ENCODE measurements around the gene ADAMTS4.

Gene ADAMTS4

DNA sequence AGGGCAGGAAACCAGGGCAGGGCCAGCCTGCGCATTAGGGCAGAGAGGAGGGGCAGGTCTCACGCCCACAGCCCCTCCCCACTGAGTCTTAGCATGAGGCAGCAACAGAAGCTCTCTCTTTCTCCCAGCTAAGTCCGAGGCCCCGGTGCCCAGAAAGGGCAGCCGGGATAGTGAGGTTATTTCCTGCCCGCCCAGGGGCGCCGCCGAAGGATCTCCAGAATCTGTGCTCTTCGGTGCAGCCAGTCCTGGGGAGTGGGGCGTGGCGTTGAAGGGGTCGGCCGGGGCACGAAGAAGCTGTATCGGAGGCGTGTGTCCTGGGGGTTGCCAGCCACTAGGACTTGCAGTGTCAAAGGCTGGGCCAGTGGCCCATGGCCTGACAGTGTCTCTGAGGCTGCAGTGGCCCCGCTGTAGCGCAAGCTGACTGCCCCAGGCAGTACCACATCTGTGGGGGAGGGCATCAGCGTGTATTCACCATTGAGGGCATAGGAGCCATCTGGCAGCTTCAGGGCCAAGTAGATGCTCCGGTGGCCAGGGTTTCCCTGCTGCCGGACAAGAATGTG, 7.8 kb downstream of the ADAMTS4 start:
- Histone ChIP-seq H3K9me3 (ENCODE audit: insufficient read depth, low read length, severe bottlenecking) (no peaks in the 10 kb centered on the region), H3K27me3 (ENCODE audit: insufficient read depth, low read length, poor library complexity) (no peaks in the 10 kb centered on the region), H3K4me2 (ENCODE audit: insufficient read depth, low read length) (no peak overlapping the region), H3K79me2 (ENCODE audit: insufficient read depth, low read length) (no peaks in the 10 kb centered on the region), H3K4me1 (ENCODE audit: insufficient read depth, low read length) (peaks cover 8% of the 10 kb centered on the region), H3K4me3 (ENCODE audit: low read depth in 1 of 2, low read length in 2 of 2) (no peak overlapping the region), H2AFZ (ENCODE audit: low read depth, low read length) (no peak overlapping the region), H3K27ac (ENCODE audit: low read length) (no peak overlapping the region), H4K20me1 (ENCODE audit: insufficient read depth, low read length) (no peaks in the 10 kb centered on the region), H3K36me3 (ENCODE audit: insufficient read depth, low read length) (no peaks in the 10 kb centered on the region), H3K9ac (ENCODE audit: low read depth, low read length) (no peak overlapping the region)
- DNase-seq (no peak), ATAC-seq (ENCODE audit: insufficient read depth, low read depth) (no peak)
- TF ChIP-seq EZH2 (IDR thresholded peaks at IDR 0.05; ENCODE audit: borderline replicate concordance, low read depth, low read length, severe bottlenecking): no peak
- TF ChIP-seq, protein P1, sequence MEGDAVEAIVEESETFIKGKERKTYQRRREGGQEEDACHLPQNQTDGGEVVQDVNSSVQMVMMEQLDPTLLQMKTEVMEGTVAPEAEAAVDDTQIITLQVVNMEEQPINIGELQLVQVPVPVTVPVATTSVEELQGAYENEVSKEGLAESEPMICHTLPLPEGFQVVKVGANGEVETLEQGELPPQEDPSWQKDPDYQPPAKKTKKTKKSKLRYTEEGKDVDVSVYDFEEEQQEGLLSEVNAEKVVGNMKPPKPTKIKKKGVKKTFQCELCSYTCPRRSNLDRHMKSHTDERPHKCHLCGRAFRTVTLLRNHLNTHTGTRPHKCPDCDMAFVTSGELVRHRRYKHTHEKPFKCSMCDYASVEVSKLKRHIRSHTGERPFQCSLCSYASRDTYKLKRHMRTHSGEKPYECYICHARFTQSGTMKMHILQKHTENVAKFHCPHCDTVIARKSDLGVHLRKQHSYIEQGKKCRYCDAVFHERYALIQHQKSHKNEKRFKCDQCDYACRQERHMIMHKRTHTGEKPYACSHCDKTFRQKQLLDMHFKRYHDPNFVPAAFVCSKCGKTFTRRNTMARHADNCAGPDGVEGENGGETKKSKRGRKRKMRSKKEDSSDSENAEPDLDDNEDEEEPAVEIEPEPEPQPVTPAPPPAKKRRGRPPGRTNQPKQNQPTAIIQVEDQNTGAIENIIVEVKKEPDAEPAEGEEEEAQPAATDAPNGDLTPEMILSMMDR (IDR thresholded peaks at IDR 0.05; ENCODE audit: borderline replicate concordance, extremely low read depth, low read length, poor library complexity, severe bottlenecking): no peak

DNA sequence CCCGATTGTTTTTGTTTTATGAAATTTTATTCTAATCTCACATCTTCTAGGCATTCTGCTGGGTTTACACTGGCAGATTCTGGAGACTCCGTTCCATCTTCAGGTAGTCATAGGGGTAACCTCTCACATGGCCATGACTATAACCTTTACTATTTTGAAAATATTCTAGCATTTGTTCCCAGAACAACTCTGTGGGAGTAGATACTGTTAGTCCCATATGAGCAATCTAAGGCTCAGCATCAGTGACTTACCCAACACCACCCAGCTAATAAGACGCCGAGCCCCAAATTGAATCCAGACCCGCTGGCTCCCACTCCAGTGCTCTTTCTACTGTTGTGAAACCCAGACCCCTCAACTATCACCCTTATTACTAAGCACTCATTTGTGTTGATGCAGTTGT, 9.8 kb downstream of the ADAMTS4 start:
- Histone ChIP-seq H4K20me1 (ENCODE audit: insufficient read depth, low read length) (no peaks in the 10 kb centered on the region), H3K27me3 (ENCODE audit: insufficient read depth, low read length, poor library complexity) (no peaks in the 10 kb centered on the region), H3K4me2 (ENCODE audit: insufficient read depth, low read length) (no peak overlapping the region), H3K27ac (ENCODE audit: low read length) (no peak overlapping the region), H3K36me3 (ENCODE audit: insufficient read depth, low read length) (no peaks in the 10 kb centered on the region), H3K79me2 (ENCODE audit: insufficient read depth, low read length) (no peaks in the 10 kb centered on the region), H3K4me3 (ENCODE audit: low read depth in 1 of 2, low read length in 2 of 2) (no peak overlapping the region), H2AFZ (ENCODE audit: low read depth, low read length) (no peak overlapping the region), H3K9ac (ENCODE audit: low read depth, low read length) (no peak overlapping the region), H3K4me1 (ENCODE audit: insufficient read depth, low read length) (peaks cover 19% of the 10 kb centered on the region), H3K9me3 (ENCODE audit: insufficient read depth, low read length, severe bottlenecking) (no peaks in the 10 kb centered on the region)
- ATAC-seq (ENCODE audit: insufficient read depth, low read depth) (no peak), DNase-seq (no peak)
- TF ChIP-seq, protein P1 (IDR thresholded peaks at IDR 0.05; ENCODE audit: borderline replicate concordance, extremely low read depth, low read length, poor library complexity, severe bottlenecking): no peak
- TF ChIP-seq EZH2 (IDR thresholded peaks at IDR 0.05; ENCODE audit: borderline replicate concordance, low read depth, low read length, severe bottlenecking): no peak

DNA sequence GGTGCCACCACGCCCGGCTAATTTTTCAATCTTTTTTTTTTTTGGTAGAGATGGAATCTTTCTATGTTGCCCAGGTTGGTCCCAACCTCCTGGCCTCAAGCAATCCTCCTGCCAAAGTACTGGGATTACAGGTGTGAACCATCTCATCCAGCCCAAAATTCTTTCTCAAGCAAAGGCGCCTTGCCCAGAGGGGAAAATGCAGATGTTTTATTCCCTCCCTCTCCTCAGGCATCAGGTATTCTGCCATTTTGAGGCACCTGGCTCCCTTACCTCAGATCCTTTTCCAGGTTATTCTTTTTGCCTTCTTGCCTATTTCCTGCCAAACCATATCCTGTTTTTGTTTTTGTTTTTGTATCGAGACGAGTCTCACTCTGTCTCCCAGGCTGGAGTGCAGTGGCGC, 10.5 kb downstream of the ADAMTS4 start:
- DNase-seq: no peak
- Histone ChIP-seq H3K36me3 (ENCODE audit: insufficient read depth, low read length) (no peaks in the 10 kb centered on the region), H3K9ac (ENCODE audit: low read depth, low read length) (no peak overlapping the region), H2AFZ (ENCODE audit: low read depth, low read length) (no peak overlapping the region), H3K4me2 (ENCODE audit: insufficient read depth, low read length) (no peak overlapping the region), H4K20me1 (ENCODE audit: insufficient read depth, low read length) (no peaks in the 10 kb centered on the region), H3K27me3 (ENCODE audit: insufficient read depth, low read length, poor library complexity) (no peaks in the 10 kb centered on the region), H3K79me2 (ENCODE audit: insufficient read depth, low read length) (no peaks in the 10 kb centered on the region), H3K4me3 (ENCODE audit: low read depth in 1 of 2, low read length in 2 of 2) (no peak overlapping the region), H3K4me1 (ENCODE audit: insufficient read depth, low read length) (peaks cover 19% of the 10 kb centered on the region), H3K27ac (ENCODE audit: low read length) (no peak overlapping the region), H3K9me3 (ENCODE audit: insufficient read depth, low read length, severe bottlenecking) (no peaks in the 10 kb centered on the region)
- ATAC-seq (ENCODE audit: insufficient read depth, low read depth): no peak
- TF ChIP-seq EZH2 (IDR thresholded peaks at IDR 0.05; ENCODE audit: borderline replicate concordance, low read depth, low read length, severe bottlenecking): no peak
- TF ChIP-seq, protein P1 (IDR thresholded peaks at IDR 0.05; ENCODE audit: borderline replicate concordance, extremely low read depth, low read length, poor library complexity, severe bottlenecking): no peak

GRCh38 chr1:161187311-161187710, 11.5 kb downstream of the ADAMTS4 start:
- no peak overlapping the region for H3K27ac ChIP-seq (ENCODE audit: low read length)
- H3K36me3 ChIP-seq (ENCODE audit: insufficient read depth, low read length): no peaks in the 10 kb centered on the region
- H3K9me3 ChIP-seq (ENCODE audit: insufficient read depth, low read length, severe bottlenecking): no peaks in the 10 kb centered on the region
- no peak overlapping the region for H3K9ac ChIP-seq (ENCODE audit: low read depth, low read length)
- H2AFZ ChIP-seq (ENCODE audit: low read depth, low read length): no peak overlapping the region
- no peaks in the 10 kb centered on the region for H3K79me2 ChIP-seq (ENCODE audit: insufficient read depth, low read length)
- TF ChIP-seq, protein P1 (IDR thresholded peaks at IDR 0.05; ENCODE audit: borderline replicate concordance, extremely low read depth, low read length, poor library complexity, severe bottlenecking): no peak
- TF ChIP-seq EZH2 (IDR thresholded peaks at IDR 0.05; ENCODE audit: borderline replicate concordance, low read depth, low read length, severe bottlenecking): no peak
- H3K4me3 ChIP-seq (ENCODE audit: low read depth in 1 of 2, low read length in 2 of 2): no peak overlapping the region
- peaks cover 16% of the 10 kb centered on the region for H3K4me1 ChIP-seq (ENCODE audit: insufficient read depth, low read length)
- no peaks in the 10 kb centered on the region for H4K20me1 ChIP-seq (ENCODE audit: insufficient read depth, low read length)
- no peaks in the 10 kb centered on the region for H3K27me3 ChIP-seq (ENCODE audit: insufficient read depth, low read length, poor library complexity)
- ATAC-seq (ENCODE audit: insufficient read depth, low read depth): no peak
- no peak overlapping the region for H3K4me2 ChIP-seq (ENCODE audit: insufficient read depth, low read length)
- no peak for DNase-seq
